AG09319 (cell line): ENCODE data around the gene ATG16L2.

Experiments
- DNase-seq: peaks from one replicate; pipeline ENCODE4 v3.0.0-alpha.2; 2010; ENCODE audit warnings: low read depth; ENCODE audit errors: extremely low read depth
- CTCF ChIP-seq: IDR thresholded peaks from 2 replicates; pipeline ENCODE4 v1.5.1; 2011; ENCODE audit warnings: low read depth, mild to moderate bottlenecking, inconsistent platforms, low read length, moderate library complexity

The ATG16L2 gene

GRCh38 chr11:72836111-72836510, 21.9 kb downstream of the ATG16L2 start:
- DNase-seq = no peak
- no peak for TF ChIP-seq CTCF

- no peak for TF ChIP-seq CTCF
- DNase-seq = no peak
These were observed 24.6 kb downstream of the ATG16L2 start for GRCh38 chr11:72838691-72839305.

- peak; percentile 74 for DNase-seq
- TF ChIP-seq CTCF = no peak
These were observed 26.6 kb downstream of the ATG16L2 start for GRCh38 chr11:72840780-72841179.

- TF ChIP-seq CTCF = no peak
- DNase-seq = no peak
These were observed 27.2 kb downstream of the ATG16L2 start for GRCh38 chr11:72841397-72841796.

GRCh38 chr11:72842126-72842525, 27.9 kb downstream of the ATG16L2 start:
- no peak for TF ChIP-seq CTCF
- DNase-seq = no peak

- no peak for TF ChIP-seq CTCF
- no peak for DNase-seq
These were observed 28.6 kb downstream of the ATG16L2 start for GRCh38 chr11:72842653-72843330.

GRCh38 chr11:72844356-72844755, 30.1 kb downstream of the ATG16L2 start:
- DNase-seq = peak; percentile 51

More at GRCh38 chr11:72844356-72844755, 30.1 kb downstream of the ATG16L2 start:
- no peak for TF ChIP-seq CTCF
